GM20000 (cell line): Measurements from ENCODE around the gene MYOCD.
A peak's percentile ranks its signal among the peaks of the same experiment; 100 is the strongest.

Source experiments
- DNase-seq: peaks from one replicate; pipeline ENCODE4 v3.0.0; 2012; ENCODE audit warnings: low spot score
- CTCF ChIP-seq: IDR thresholded peaks from 2 replicates; pipeline ENCODE4 v1.5.1; 2012; ENCODE audit warnings: mild to moderate bottlenecking, control low read depth; ENCODE audit errors: extremely low read depth, missing control alignments

Gene MYOCD

GRCh38 chr17:12768255-12768654 is 102.6 kb downstream of the MYOCD start:
- TF ChIP-seq CTCF: no peak
- no peak for DNase-seq

GRCh38 chr17:12769981-12770380 is 104.3 kb downstream of the MYOCD start:
- DNase-seq: no peak
- no peak for TF ChIP-seq CTCF

DNA sequence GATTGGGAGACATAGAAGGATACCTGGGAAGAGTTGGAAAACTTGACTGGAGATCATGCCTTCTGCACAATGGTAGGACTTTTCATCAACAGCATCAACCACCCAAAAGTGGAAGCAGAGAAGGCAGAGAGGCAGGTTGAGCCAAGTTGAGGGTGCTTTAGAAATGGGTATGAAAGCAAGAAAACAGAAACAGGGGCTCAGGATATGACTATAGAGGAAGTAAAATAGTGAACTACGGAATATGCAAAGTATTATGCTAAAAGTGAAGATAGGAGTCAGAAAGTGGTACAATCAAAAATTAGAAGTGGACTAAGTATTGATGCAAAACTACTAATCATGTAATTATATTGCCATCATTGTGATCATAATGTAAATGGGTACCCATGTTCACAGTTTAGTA is 107.5 kb downstream of the MYOCD start:
- no peak for TF ChIP-seq CTCF
- no peak for DNase-seq

DNA sequence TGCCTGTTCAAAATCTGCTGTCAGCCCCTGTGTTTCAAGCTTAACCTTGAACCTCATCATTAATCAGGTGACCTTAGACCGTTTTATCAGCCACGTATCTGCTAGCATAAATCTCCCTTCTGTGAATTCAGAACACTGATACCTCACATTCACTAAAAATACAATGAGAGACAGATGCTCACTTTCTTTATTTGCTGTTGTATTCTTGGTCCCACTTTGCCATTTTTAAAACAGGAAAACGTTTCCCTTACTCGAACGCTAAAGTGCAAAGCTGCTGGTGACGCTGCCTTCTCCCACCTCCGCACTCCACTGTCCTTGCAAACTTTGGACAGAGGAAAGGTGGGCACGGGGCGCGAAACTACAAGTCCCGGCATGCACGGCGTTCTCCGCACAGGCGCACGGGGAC is 123.4 kb downstream of the MYOCD start:
- no peak for DNase-seq
- TF ChIP-seq CTCF: no peak

DNA sequence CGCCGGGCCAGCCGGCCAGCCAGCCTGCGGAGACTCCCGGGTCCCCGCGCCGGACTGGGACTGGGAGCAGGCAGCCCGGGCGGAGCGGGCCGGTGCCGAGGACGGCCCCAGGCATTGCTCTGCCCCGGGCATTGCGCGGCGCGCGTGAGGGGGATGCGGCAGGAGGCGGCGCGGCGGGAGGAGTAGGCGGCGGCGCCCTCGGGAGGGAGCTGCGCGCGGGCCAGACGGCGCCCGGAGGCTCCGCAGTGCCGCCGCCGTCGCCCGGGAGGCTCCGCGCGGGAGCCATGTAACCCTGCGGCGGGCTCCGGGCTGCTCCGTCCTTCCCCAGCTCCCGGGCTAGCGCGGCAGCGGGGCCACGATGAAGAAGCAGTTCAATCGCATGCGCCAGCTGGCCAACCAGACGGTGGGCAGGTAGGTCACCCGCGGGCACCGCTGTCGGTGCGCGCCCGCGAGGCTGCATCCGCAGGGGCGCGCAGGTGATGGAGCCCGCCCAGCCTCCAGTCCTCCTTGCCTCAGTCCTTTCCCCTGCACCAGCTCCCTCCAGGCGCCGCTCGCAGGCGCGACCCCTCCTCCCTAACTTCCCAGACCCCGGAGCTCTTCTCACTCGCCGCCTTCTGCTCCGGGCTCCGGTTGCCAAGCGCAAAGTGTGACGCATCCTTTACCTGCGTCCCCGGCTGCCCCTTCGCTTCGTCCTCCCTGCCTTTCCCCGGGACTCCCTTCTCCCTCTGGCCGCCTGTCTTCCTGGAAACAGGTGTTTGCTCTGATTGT is 124.0 kb downstream of the MYOCD start, which contains the start of gene ARHGAP44:
Gene ARHGAP44 (plus strand): TSS at position 18 of the 768 bp plus-strand sequence. CDS start 341 bp downstream, at position 359.
- DNase-seq: peak; percentile 86
- TF ChIP-seq CTCF: no peak

DNA sequence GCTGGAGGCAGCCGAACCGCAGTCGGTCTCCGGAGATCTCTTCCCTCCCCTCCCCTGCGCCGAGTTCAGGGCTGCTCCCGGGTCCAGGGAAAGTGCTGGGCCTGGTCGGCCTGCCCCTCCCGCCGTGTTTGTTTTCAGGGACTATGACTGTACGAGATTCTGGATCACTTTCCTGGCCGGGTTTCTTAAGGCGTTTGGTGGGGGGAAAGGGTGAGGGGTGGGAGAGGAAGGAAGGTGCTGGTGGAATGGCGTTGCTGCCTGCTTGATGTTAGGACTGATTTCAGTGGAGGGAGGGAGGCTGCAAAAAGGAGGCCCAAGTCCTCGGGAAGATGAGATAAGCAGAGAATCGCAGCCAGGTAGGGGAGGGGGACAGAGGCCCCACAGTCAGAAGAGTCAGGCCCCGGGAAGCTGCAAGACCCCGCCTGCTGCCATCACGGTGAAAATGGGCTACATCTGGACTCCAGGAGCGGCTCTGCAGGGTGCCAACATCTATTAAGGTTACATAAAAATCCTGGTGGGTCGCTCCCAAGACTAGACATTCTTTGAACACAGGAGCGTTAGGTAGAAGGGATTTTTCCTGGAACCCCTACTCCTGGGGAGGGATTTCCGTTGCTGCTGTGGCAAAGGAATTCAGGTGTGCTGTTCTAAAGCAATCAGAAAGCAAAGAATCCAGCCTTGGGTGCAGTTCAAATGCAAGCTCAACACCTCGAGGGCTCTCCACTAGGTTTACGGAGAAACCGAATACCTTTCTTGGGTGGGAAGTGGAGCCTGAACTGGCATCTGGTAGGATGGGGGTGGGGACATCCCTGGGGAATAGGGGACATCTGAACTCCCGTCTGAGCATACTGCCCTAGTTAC is 124.8 kb downstream of the MYOCD start:
- no peak for TF ChIP-seq CTCF
- DNase-seq: no peak

- no peak for DNase-seq
- TF ChIP-seq CTCF: no peak
Observed at GRCh38 chr17:12794919-12795532, 129.3 kb downstream of the MYOCD start.
